NCI-H1436 treated with DMSO at 0.1 percent for 48 hours (cell line): ENCODE data around the gene FGF16.
"Not testable (repeated sequence)": the region's sequence is repeated elsewhere in the genome, so short reads cannot be mapped to it uniquely, and the experiment has no call there.

Experiments
- DNase-seq: peaks from one replicate; lab custom pipeline; 2025; lab: John Stamatoyannopoulos, UW

The FGF16 gene

GRCh38 chrX:77447653-77448569 is 722 bp downstream of the FGF16 start:
- DNase-seq, result no peak

- DNase-seq, result no peak
These were observed 3.2 kb downstream of the FGF16 start for GRCh38 chrX:77450415-77450814.

GRCh38 chrX:77450996-77451395 is 3.8 kb downstream of the FGF16 start:
- no peak for DNase-seq

- DNase-seq, result no peak
These were observed 6.0 kb downstream of the FGF16 start for GRCh38 chrX:77453190-77453589.

- DNase-seq, result no peak
These were observed 8.2 kb downstream of the FGF16 start for GRCh38 chrX:77455437-77455836.

- no peak for DNase-seq
These were observed 36.9 kb downstream of the FGF16 start for GRCh38 chrX:77484045-77484444.

GRCh38 chrX:77493677-77494553 is 46.7 kb downstream of the FGF16 start:
- no peak for DNase-seq

GRCh38 chrX:77500164-77500563 is 53.0 kb downstream of the FGF16 start:
- DNase-seq, result not testable (repeated sequence)

GRCh38 chrX:77502951-77503525 is 55.8 kb downstream of the FGF16 start:
- no peak for DNase-seq

- DNase-seq, result no peak
These were observed 58.0 kb downstream of the FGF16 start for GRCh38 chrX:77505227-77505626.
